Mucosa of stomach (tissue), 1 donor: Measurements from ENCODE around the gene TICAM2.
A peak's percentile ranks its signal among the peaks of the same experiment; 100 is the strongest.

Experiments used
- H3K27me3 ChIP-seq: one replicate; pipeline ENCODE4 v1.7.0; 2013; ENCODE audit warnings: mild to moderate bottlenecking, low read length; ENCODE audit not compliant: control insufficient read depth, insufficient read depth
- H3K36me3 ChIP-seq: one replicate; pipeline ENCODE4 v1.7.0; 2013; ENCODE audit warnings: low read length; ENCODE audit not compliant: control insufficient read depth, insufficient read depth
- H3K4me1 ChIP-seq: one replicate; pipeline ENCODE4 v1.7.0; 2013; ENCODE audit warnings: mild to moderate bottlenecking, low read length; ENCODE audit not compliant: control insufficient read depth, insufficient read depth
- H3K4me3 ChIP-seq: one replicate; pipeline ENCODE4 v1.7.0; 2013; ENCODE audit warnings: low read length
- H3K9ac ChIP-seq: one replicate; pipeline ENCODE4 v1.7.0; 2013; ENCODE audit warnings: mild to moderate bottlenecking, low read length, moderate library complexity
- H3K9me3 ChIP-seq: one replicate; pipeline ENCODE4 v1.7.0; 2013; ENCODE audit warnings: mild to moderate bottlenecking, low read length, moderate library complexity; ENCODE audit not compliant: control insufficient read depth
- donor health status: Pancreatic carcinoma.

TICAM2 gene

GRCh38 chr5:115627295-115627865, 25.1 kb upstream of the TICAM2 start:
- no peaks in the 10 kb centered on the region for H3K9me3 ChIP-seq
- no peaks in the 10 kb centered on the region for H3K27me3 ChIP-seq
- H3K4me1 ChIP-seq = peaks cover 15% of the 10 kb centered on the region
- H3K4me3 ChIP-seq = no peak overlapping the region
- no peak overlapping the region for H3K9ac ChIP-seq
- H3K36me3 ChIP-seq = no peaks in the 10 kb centered on the region

- peaks cover 16% of the 10 kb centered on the region for H3K4me1 ChIP-seq
- H3K4me3 ChIP-seq = peak overlapping the region; percentile 69
- no peaks in the 10 kb centered on the region for H3K9me3 ChIP-seq
- H3K9ac ChIP-seq = peak overlapping the region; percentile 78
- no peaks in the 10 kb centered on the region for H3K36me3 ChIP-seq
- H3K27me3 ChIP-seq = no peaks in the 10 kb centered on the region
Observed at GRCh38 chr5:115626445-115626823, 24.2 kb upstream of the TICAM2 start.

- Histone ChIP-seq H3K4me3 (peak within 1 kb of the TSS; percentile 91), H3K9ac (peak within 1 kb of the TSS; percentile 96), H3K9me3 (no peaks in the 10 kb centered on the region), H3K4me1 (peaks cover 16% of the 10 kb centered on the region), H3K36me3 (no peaks in the 10 kb centered on the region), H3K27me3 (no peaks in the 10 kb centered on the region)
Observed at GRCh38 chr5:115625579-115626444, 23.5 kb upstream of the TICAM2 start, which contains the start of gene TMED7. Gene TMED7, minus strand, starts transcription at chr5:115626036. Its CDS starts 244 bp downstream, at chr5:115625792.

DNA sequence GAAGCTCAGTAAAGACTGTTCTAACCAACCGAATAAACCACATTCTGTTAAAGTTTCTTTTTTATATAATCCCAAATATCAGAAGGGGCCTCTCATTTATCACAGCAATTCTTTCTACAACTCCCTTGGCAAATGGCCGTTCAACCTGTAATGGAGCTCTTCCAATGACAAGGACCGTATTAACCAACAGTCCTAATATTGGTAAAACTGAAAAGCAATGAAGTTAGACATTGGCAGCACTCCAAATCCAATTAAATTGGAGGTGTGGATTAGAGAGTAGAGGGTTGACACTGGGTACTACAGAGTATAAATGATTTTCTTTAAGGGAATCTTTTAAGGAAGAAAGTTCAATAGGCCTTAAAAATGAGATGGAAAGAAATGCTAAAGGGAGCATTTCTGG, 22.7 kb upstream of the TICAM2 start:
- no peaks in the 10 kb centered on the region for H3K36me3 ChIP-seq
- H3K27me3 ChIP-seq = no peaks in the 10 kb centered on the region
- H3K9me3 ChIP-seq = no peaks in the 10 kb centered on the region
- H3K4me1 ChIP-seq = peaks cover 16% of the 10 kb centered on the region
- H3K9ac ChIP-seq = peak overlapping the region; percentile 96
- peak overlapping the region; percentile 91 for H3K4me3 ChIP-seq

- H3K9me3 ChIP-seq = no peaks in the 10 kb centered on the region
- no peaks in the 10 kb centered on the region for H3K36me3 ChIP-seq
- H3K4me3 ChIP-seq = peak overlapping the region; percentile 91
- H3K9ac ChIP-seq = peak overlapping the region; percentile 96
- H3K4me1 ChIP-seq = peaks cover 16% of the 10 kb centered on the region
- no peaks in the 10 kb centered on the region for H3K27me3 ChIP-seq
Observed at GRCh38 chr5:115623658-115624057, 21.4 kb upstream of the TICAM2 start.

DNA sequence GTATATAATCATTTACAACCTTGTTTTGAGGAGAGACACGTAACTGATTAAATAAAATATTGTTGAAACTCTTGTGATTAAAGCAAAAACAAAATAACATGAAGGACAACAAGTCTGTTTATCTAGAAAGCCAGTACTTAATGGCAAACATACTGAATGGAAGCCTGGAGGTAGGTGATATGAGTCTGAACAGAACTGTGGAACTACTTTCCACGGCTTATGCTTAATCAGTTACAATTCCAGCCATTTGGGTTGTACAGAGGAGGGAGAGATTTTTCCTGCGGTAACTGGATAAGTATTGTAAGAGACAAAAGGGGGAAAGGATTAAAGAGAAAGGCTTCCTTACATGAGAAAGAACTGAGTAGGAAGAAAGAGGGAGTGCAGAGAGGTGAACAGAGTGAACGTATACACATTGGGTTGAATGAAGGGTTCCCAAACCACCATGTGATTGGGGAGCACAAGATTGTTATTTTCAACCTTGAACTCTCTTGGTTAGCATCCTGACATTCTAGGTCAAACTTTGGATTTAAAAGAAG, 19.2 kb upstream of the TICAM2 start:
- Histone ChIP-seq H3K9ac (no peak overlapping the region), H3K27me3 (no peaks in the 10 kb centered on the region), H3K9me3 (no peaks in the 10 kb centered on the region), H3K4me3 (no peak overlapping the region), H3K36me3 (no peaks in the 10 kb centered on the region), H3K4me1 (peaks cover 16% of the 10 kb centered on the region)

- Histone ChIP-seq H3K4me1 (no peaks in the 10 kb centered on the region), H3K4me3 (no peak overlapping the region), H3K9me3 (no peaks in the 10 kb centered on the region), H3K36me3 (no peaks in the 10 kb centered on the region), H3K27me3 (no peaks in the 10 kb centered on the region), H3K9ac (no peak overlapping the region)
Observed at GRCh38 chr5:115616892-115617291, 14.6 kb upstream of the TICAM2 start.

GRCh38 chr5:115616472-115616871, 14.2 kb upstream of the TICAM2 start:
- no peak overlapping the region for H3K9ac ChIP-seq

DNA sequence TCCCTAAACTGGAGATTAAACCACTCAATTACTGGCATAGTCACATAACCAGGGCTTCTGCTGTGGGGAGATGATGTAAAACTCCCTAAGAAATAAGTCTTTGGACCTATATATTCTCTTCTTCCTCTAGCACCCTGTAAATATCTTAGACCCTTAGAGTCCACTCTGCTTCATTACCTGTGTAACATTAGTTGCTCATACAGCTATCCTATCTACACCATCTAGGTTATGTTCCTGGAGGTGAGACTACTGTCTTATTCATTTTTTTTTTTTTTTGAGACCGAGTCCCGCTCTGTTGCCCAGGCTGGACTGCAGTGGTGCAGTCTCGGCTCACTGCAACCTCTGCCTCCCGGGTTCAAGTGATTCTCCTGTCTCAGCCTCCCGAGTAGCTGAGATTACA, 9.6 kb upstream of the TICAM2 start:
- Histone ChIP-seq H3K4me3 (no peak overlapping the region), H3K9ac (no peak overlapping the region), H3K4me1 (no peaks in the 10 kb centered on the region), H3K27me3 (no peaks in the 10 kb centered on the region), H3K9me3 (no peaks in the 10 kb centered on the region), H3K36me3 (no peaks in the 10 kb centered on the region)

More at GRCh38 chr5:115616472-115616871, 14.2 kb upstream of the TICAM2 start:
- Histone ChIP-seq H3K4me1 (no peaks in the 10 kb centered on the region), H3K36me3 (no peaks in the 10 kb centered on the region), H3K27me3 (no peaks in the 10 kb centered on the region), H3K9me3 (no peaks in the 10 kb centered on the region), H3K4me3 (no peak overlapping the region)

- Histone ChIP-seq H3K36me3 (no peaks in the 10 kb centered on the region), H3K27me3 (no peaks in the 10 kb centered on the region), H3K4me3 (no peak overlapping the region), H3K9ac (no peak overlapping the region), H3K4me1 (peaks cover 4% of the 10 kb centered on the region), H3K9me3 (no peaks in the 10 kb centered on the region)
Observed at GRCh38 chr5:115607935-115608334, 5.7 kb upstream of the TICAM2 start.

DNA sequence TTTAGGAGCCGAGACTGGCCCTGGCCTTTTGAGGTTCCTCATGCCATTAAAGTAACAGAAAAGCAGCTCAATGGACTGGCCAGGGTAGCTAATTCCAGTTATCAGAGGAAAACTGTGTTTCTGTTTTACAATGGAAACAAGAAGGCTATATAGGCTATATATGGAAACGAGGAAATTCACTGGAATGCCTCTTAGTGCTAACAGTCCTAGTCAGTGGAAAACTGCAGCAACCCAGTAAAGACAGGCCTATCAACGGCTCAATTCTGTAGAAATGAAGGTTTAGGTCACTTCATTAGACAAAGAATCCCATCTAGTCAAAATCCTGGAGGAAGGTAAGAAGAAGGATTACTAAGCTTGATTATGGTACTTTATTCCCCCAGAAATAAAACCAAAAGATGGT, 3.2 kb upstream of the TICAM2 start:
- H3K9ac ChIP-seq = no peak overlapping the region
- no peaks in the 10 kb centered on the region for H3K27me3 ChIP-seq
- peaks cover 9% of the 10 kb centered on the region for H3K4me1 ChIP-seq
- H3K4me3 ChIP-seq = no peak overlapping the region
- no peaks in the 10 kb centered on the region for H3K36me3 ChIP-seq
- H3K9me3 ChIP-seq = no peaks in the 10 kb centered on the region

GRCh38 chr5:115602591-115603125, 379 bp upstream of the TICAM2 start:
- Histone ChIP-seq H3K4me3 (peak overlapping the region; percentile 48), H3K9ac (peak overlapping the region; percentile 83), H3K27me3 (no peaks in the 10 kb centered on the region), H3K36me3 (no peaks in the 10 kb centered on the region), H3K9me3 (no peaks in the 10 kb centered on the region), H3K4me1 (peaks cover 9% of the 10 kb centered on the region)
